Stimulated activated CD4-positive, alpha-beta T cell treated with anti-CD3 and anti-CD28 coated beads, Interleukin-12 subunit alpha, Interleukin-12 subunit beta, amount 100 ng/mL, for 4 hours (primary cell): ENCODE results near the gene MCF2L.
"Not testable (repeated sequence)": the region's sequence is repeated elsewhere in the genome, so short reads cannot be mapped to it uniquely, and the experiment has no call there.

Experiments used
- DNase-seq: peaks from one replicate; pipeline ENCODE4 v3.0.0-alpha.2; 2020

Gene MCF2L

GRCh38 chr13:113018676-113019465 is 49.9 kb downstream of the MCF2L start:
- no peak for DNase-seq

- DNase-seq: no peak
Measured at GRCh38 chr13:113020323-113021080, 51.5 kb downstream of the MCF2L start.

DNA sequence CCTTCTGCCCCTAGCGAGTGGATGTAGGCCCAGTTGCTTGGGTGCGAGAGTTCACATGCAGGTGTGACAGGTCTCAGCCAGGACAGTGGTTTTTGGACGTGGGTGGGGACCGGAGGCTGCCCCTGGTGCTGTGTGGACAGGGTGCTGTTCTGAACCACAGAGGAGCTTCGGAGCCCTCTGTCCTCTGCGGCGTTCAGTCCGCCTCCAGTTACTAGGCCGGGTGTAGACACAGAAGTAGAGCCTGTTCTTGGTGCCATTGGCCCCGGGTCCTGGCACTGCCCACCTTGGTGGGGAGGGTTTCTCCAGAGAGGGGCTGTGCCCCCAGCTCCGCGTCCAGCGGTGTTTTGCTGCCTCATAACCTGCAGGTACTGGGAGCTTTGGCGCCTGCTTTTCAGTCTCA is 52.4 kb downstream of the MCF2L start:
- DNase-seq: no peak

DNA sequence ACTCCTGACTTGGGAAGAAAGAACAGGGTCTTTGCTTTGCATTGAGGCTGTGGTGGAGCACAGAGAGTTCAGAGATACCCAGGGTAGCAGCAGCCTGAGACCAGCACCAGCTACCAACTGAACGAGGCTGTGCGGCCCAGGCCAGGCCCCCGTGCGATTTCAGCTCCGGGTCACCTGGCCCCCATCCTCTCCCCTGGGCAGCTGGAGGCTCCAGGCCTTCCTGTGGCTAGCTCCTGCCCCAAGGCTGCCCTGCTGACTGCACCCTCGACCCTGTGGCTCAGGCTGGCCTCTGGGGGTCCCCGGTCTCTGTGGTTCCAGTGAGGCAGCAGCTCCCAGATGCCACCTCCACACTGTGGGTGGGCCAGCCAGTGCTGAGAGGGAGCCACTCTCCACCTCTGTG is 52.8 kb downstream of the MCF2L start:
- no peak for DNase-seq

GRCh38 chr13:113022391-113022744 is 53.4 kb downstream of the MCF2L start:
- DNase-seq: no peak

DNA sequence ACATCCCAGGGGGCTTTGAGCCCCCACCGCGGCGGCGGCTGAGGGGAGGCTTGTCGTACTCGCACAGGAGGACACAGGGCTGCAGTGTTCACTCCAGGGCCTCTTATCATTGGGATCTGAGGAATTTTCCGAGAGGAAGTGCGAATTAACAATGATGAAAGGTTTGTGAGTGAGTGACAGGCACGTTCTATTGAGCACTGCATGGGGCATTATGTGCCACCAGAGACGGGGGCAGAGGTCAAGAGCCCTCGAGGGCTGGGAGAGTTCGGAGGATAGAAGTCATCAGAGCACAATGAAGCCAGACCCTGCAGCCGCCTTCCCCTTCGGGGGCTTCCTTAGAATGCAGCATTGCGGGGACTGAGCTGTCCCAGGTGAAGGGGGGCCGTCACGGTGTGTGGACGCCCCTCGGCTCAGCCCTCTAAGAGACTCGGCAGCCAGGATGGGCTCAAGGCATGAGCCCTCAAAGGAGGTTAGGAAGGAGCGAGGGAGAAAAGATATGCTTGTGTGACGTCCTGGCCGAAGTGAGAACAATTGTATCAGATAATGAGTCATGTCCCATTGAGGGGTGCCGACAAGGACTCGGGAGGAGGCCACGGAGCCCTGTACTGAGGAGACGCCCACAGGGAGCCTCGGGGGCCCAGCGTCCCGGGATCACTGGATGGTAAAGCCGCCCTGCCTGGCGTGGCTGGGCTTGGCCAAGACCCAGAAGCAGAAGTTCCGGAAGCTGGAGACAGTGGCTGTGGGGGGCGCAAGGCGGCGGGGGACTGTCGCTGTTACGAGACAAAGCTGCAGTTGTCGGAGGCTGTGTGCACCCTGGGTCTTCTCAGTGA is 53.9 kb downstream of the MCF2L start:
- no peak for DNase-seq

GRCh38 chr13:113023694-113024430 is 54.8 kb downstream of the MCF2L start:
- DNase-seq: no peak

GRCh38 chr13:113024466-113024865 is 55.5 kb downstream of the MCF2L start:
- no peak for DNase-seq

DNA sequence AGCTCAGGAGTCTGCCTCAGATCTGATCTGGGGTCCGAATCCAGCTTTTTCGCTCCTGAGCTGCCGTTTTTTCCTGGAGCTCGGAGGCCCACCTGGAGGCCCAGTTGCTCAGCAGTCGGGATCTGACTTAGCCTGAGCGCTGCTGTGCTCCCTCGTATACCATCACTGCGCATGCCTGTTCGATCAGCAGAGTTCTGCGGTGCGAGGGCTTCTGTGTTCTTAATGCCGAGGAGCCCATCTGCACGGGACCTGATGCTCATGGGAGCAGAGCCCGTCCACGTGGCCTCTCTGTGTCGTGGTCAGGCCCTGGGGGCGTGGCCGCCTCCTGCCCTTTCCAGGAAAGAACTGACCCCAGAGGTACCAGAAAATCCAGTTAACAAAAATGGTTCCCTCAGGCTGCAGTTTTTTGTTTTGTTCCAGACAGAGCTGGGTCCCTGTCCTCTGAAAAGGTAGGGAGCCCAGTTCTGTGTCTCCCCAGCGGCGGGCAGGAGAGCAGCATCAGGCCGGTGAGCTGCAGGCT is 57.4 kb downstream of the MCF2L start:
- DNase-seq: no peak

DNA sequence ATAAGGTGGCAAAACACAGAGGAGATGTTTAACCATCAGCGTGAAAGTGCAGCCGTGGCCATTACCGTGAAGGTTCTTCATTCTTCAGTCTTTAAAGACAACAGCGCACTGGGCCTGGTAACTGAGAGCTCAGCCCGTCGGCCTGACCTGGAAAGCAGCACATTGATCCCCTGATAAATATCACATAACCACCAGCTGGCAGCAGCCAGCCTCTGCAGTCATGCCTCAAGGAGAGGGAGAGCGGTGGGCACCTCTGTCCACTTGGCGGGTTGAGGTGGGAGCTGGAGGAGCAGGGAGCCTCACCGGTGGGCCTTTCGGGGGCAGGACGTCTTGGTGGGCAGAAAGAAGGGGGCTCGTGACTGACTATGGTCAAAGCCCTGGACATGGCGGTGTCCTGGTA is 58.1 kb downstream of the MCF2L start:
- DNase-seq: no peak

GRCh38 chr13:113027566-113027965 is 58.6 kb downstream of the MCF2L start:
- DNase-seq: no peak

- no peak for DNase-seq
Measured at GRCh38 chr13:113028336-113029060, 59.5 kb downstream of the MCF2L start.

DNA sequence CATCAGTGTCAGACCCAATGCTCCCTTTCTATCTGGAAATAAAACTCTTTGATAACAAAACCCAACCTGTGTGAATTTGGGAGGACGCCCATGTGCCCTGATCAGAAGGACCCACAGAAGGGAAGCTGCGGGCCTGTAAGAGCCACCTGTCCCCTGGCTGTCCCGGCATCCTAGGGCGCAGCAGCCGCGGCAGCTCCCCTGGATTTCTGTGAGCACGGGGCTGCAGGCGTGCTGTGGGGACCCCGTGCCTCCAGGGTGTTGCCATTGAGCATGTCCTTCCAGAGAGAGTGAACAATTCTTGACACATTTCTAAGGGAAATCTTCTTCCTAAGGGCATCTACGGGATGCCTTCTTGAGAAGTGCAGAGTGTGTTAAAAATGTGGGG is 60.0 kb downstream of the MCF2L start:
- no peak for DNase-seq

DNA sequence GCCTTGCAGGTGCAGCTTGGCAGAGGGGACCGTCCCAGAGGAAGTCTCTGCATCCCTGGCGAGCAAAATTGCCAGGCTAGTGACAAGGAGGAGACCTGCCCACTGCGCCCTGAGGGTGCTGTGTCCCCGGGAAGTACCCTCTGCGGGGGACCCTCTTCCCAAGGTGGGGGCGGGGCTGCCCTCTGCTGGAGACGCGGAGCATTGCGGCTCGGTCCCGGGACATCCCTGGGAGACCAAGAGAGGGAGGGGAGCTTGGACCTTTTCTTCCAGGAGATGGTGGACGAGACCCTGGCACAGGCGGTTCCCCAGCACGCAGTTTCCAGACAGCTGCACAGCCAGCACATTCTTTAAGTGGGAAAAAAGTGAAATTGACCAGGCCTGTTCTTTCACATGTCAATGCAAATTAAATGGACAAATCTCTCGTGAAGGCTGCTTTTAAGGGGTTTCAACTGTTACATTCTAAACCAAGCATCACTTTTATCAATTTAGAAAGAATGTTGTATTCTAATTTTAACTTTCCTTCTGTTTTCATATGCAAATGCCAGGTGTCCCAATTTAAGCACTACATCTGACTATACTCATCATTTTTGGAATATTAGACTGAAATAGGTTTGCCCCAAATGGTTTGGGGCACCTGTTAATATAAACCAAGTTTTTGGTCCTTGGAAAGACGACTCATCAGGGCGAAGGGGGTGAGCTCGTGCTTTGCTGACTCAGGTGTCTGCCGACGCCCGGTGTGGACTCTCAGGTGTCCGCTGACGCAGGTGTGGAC is 60.7 kb downstream of the MCF2L start:
- peak; percentile 56 for DNase-seq

GRCh38 chr13:113030259-113030640 is 61.2 kb downstream of the MCF2L start:
- not testable (repeated sequence) for DNase-seq

- no peak for DNase-seq
Measured at GRCh38 chr13:113031465-113031864, 62.5 kb downstream of the MCF2L start.

- no peak for DNase-seq
Measured at GRCh38 chr13:113032291-113032690, 63.3 kb downstream of the MCF2L start.

DNA sequence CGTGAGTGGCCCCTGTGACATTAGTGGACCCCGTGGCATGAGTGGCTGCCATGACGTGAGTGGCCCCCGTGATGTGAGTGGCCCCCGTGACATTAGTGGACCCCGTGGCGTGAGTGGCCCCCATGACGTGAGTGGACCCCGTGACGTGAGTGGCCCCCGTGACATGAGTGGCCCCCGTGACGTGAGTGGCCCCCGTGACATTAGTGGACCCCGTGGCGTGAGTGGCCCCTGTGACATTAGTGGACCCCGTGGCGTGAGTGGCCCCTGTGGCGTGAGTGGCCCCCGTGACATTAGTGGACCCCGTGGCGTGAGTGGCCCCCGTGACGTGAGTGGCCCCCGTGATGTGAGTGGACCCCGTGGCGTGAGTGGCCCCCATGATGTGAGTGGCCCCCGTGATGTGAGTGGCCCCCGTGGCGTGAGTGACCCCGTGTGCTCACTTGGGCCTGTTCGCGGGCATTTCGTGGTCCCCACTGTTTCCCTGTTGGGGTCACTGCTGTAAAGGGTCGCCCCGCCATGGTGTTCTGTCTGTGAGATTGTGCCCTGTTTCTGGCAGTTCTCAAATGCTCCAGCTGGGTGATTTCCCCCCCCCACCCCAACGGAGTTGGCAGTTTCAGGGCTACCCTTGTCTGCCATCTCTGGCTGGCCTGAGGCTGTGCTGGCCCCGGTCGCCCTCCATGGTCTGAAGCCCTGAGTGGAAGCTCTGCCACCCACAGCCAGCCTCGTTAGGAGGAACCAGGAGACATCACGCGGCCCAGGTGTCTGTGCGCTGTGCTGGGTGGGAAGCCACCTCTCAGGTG is 64.2 kb downstream of the MCF2L start:
- DNase-seq: no peak

- no peak for DNase-seq
Measured at GRCh38 chr13:113034451-113035212, 65.6 kb downstream of the MCF2L start.
